ENCODE data around the gene RABGAP1.

The RABGAP1 gene

DNA sequence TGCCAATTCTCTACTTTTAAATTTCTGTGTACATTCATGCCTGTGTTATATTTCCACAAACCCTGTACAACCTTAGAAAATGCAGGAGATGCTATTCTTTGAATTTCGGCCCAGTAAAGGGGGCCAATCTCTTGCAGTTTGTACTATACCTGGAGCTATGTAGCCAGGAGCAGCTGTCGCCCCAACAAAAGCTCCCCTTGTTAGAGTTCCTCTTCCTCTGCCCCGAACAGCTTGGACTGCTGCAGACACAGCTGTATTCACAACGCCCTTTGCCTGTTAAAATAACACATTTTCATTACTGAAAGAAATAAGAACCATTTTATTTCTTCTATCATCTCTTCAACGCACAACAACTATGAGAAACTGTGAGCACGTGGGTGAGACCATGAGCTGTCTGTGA lies 191.9 kb downstream of the RABGAP1 start:
- no peak for DNase-seq
- intact Hi-C loops (cut with DNase I) = no loop called here

DNA sequence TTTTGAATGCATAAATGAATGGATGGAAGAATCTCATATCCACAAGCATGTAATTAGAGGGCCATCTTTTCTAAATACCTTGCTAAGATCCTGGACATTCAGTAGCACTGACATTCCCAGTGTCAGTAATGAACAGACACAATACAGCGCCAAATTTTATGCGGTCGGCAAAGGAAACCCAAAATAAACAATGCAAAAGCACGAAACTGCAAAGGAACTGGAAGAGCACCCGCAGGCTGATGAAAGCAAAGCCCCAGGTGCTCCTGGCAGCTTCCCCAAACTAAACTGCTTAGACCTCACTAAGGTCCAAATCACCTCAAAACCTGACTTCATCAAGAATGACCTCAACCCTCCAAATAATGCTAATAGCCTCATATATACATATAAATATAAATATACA lies 194.6 kb downstream of the RABGAP1 start:
- intact Hi-C loops (cut with DNase I) = no loop called here
- DNase-seq = no peak

DNA sequence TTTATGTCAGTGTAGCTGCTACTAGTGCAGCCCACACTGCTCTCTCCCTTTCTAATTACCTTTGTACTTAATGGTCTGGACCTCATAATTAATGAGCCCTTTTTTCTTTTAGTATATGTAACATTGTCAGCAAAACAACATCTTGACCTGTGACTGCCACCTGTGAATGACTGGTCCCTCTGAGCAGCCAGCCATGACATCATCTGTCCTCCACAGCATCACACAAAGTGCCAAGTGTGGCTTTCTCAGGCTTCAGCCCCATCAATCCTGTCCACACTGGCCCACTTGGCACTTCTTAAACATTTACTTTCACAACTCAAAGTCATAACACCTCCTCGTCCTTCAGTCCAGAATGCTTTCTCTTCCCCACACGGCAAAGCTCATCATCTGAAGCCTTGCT lies 197.3 kb downstream of the RABGAP1 start:
- no peak for DNase-seq

DNA sequence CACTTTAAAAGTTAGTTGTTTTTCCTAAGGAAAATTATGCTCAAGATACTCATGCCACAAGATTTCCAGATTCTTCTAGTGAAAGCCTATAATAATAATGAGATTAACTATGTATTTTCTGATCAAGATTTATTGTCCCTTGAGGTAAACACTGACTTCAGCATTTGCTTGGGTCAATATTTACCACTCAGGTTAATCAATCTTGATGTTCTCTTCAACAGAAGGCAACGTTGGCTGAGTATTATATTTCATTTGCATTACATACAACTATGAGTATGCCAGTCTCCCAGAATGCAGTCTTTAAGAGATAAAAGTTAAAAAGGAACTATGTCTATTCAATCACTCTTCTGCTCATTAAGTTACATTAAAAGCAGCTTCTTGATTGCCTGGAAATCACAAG lies 208.2 kb downstream of the RABGAP1 start:
- no peak for DNase-seq
- intact Hi-C loops (cut with DNase I) = no loop called here

More for the DNA sequence above, 197.3 kb downstream of the RABGAP1 start:
- intact Hi-C loops (cut with DNase I) = no loop called here

DNA sequence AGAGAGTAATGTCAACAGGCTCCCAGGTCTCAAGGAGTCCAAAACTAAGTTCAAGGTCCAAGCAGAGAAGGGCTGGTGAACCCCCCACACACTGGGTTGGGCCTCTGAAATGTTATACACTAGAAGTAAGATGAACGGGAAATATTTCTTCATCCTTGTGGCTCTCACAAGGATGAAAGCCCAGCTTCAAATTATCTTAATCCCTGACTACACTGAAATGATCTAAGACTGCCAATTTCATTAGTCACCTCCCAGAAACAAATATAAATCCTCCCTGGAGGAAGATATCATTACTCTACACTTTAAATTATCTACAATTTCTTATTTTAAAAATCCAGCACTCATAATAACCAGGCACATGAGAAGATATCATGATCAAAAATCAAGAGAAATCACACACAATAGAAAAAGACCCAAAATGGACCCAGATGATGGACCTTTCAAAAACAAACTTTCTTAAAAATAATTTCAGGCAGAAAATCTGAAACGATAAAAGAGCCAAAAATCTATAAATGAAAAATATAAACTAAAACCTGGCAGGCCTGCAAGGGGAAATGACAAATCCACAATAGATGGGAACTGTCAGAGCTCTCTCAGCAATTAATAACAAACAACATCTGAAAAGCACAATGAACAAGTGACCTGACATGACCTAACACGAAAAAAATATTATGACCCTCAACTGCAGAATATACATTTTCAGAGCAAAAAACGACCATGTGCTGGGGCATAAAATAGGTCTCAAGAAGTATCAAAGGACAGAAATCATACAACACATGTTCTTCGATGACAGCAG lies 210.1 kb downstream of the RABGAP1 start:
- intact Hi-C loops (cut with DNase I) = no loop called here
- DNase-seq = no peak
